PFSK-1 (cell line): ENCODE measurements around the gene CXCL14.

Source experiments
- POLR2AphosphoS5 ChIP-seq: IDR thresholded peaks from 2 replicates; pipeline ENCODE4 v1.6.1; 2012; ENCODE audit warnings: low read depth, mild to moderate bottlenecking, control low read depth, low read length, moderate library complexity
- TF ChIP-seq, protein P1 (sequence below), 2 experiments: IDR thresholded peaks; 2 replicates each; pipeline versions ENCODE4 v1.6.1 to v1.8.0; 2011 to 2012; ENCODE audit warnings: low read depth in 2 of 2, low read length in 2 of 2, control low read depth in 1 of 2, inconsistent platforms in 1 of 2, mild to moderate bottlenecking in 1 of 2, moderate library complexity in 1 of 2; ENCODE audit not compliant: insufficient read depth in 1 of 2

DNA sequence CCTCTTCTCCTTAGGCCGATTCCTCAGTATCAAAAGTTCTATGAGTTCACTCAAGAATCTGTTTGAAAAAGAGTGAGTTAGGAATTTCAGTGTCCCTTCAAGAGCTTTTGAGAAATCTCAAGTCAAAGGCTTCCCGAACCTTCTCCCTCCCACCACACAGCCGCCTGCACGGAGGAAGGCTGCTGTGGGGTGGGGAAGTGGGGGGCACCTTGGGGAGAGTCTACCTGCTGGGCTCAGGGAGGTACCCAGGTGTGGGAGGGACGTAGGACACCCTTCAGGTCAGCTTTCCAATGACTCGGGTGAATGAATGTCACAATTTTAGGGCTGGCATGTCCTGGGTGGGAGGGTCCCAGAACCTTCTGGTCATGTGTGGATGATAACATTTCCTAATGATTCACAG, 17.5 kb downstream of the CXCL14 start:
- no peak for TF ChIP-seq POLR2AphosphoS5
- TF ChIP-seq, protein P1, sequence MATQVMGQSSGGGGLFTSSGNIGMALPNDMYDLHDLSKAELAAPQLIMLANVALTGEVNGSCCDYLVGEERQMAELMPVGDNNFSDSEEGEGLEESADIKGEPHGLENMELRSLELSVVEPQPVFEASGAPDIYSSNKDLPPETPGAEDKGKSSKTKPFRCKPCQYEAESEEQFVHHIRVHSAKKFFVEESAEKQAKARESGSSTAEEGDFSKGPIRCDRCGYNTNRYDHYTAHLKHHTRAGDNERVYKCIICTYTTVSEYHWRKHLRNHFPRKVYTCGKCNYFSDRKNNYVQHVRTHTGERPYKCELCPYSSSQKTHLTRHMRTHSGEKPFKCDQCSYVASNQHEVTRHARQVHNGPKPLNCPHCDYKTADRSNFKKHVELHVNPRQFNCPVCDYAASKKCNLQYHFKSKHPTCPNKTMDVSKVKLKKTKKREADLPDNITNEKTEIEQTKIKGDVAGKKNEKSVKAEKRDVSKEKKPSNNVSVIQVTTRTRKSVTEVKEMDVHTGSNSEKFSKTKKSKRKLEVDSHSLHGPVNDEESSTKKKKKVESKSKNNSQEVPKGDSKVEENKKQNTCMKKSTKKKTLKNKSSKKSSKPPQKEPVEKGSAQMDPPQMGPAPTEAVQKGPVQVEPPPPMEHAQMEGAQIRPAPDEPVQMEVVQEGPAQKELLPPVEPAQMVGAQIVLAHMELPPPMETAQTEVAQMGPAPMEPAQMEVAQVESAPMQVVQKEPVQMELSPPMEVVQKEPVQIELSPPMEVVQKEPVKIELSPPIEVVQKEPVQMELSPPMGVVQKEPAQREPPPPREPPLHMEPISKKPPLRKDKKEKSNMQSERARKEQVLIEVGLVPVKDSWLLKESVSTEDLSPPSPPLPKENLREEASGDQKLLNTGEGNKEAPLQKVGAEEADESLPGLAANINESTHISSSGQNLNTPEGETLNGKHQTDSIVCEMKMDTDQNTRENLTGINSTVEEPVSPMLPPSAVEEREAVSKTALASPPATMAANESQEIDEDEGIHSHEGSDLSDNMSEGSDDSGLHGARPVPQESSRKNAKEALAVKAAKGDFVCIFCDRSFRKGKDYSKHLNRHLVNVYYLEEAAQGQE (IDR thresholded peaks at IDR 0.05; ENCODE audit: insufficient read depth in 1 of 2, low read depth in 2 of 2, low read length in 2 of 2), result no peak
